Esophagus muscularis mucosa (tissue), 3 donors: Measurements from ENCODE around the gene DRD1.

ENCODE experiments used
- POLR2A ChIP-seq: fragments of 450-650 bp; IDR thresholded peaks from one replicate; pipeline ENCODE4 v1.6.1; 2017; ENCODE audit warnings: antibody characterized with exemption, moderate library complexity, mild to moderate bottlenecking, low read depth
- POLR2AphosphoS5 ChIP-seq, 2 donors: sonication (generic); formaldehyde crosslinking; IDR thresholded peaks; one replicate each; pipeline ENCODE4 v1.6.1; 2017; ENCODE audit warnings: antibody characterized with exemption in 2 of 2
- TF ChIP-seq, protein P1 (sequence below), 3 experiments: fragments of 200-600 bp in 2 of 3; fragments of 450-650 bp in 1 of 3; sonication (generic) in 2 of 3; IDR thresholded peaks; one replicate each; pipeline ENCODE4 v1.5.1; 2017 to 2019; ENCODE audit warnings: antibody characterized with exemption in 3 of 3, mild to moderate bottlenecking in 2 of 3, moderate library complexity in 1 of 3

- TF ChIP-seq POLR2A (no peak), POLR2AphosphoS5 (IDR thresholded peaks at IDR 0.05) (no peak)
- TF ChIP-seq, protein P1, sequence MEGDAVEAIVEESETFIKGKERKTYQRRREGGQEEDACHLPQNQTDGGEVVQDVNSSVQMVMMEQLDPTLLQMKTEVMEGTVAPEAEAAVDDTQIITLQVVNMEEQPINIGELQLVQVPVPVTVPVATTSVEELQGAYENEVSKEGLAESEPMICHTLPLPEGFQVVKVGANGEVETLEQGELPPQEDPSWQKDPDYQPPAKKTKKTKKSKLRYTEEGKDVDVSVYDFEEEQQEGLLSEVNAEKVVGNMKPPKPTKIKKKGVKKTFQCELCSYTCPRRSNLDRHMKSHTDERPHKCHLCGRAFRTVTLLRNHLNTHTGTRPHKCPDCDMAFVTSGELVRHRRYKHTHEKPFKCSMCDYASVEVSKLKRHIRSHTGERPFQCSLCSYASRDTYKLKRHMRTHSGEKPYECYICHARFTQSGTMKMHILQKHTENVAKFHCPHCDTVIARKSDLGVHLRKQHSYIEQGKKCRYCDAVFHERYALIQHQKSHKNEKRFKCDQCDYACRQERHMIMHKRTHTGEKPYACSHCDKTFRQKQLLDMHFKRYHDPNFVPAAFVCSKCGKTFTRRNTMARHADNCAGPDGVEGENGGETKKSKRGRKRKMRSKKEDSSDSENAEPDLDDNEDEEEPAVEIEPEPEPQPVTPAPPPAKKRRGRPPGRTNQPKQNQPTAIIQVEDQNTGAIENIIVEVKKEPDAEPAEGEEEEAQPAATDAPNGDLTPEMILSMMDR (IDR thresholded peaks at IDR 0.05) = peak in 1 of 3 experiments; percentile 20
Observed at GRCh38 chr5:175460126-175460525, 16.1 kb upstream of the DRD1 start.
